T-helper 1 cell (primary cell): ENCODE results near the gene TTC12.

Experiments
- DNase-seq, 5 donors: peaks; one replicate each; pipeline ENCODE4 v3.0.0-alpha.2; 2012 to 2020

TTC12 gene

GRCh38 chr11:113332023-113332422 lies 17.6 kb downstream of the TTC12 start:
- DNase-seq = no peak

GRCh38 chr11:113332638-113333329 lies 18.4 kb downstream of the TTC12 start:
- no peak for DNase-seq

GRCh38 chr11:113334183-113334582 lies 19.8 kb downstream of the TTC12 start:
- DNase-seq = no peak

GRCh38 chr11:113338730-113339129 lies 24.3 kb downstream of the TTC12 start:
- no peak for DNase-seq

GRCh38 chr11:113339929-113340589 lies 25.7 kb downstream of the TTC12 start:
- DNase-seq = no peak

GRCh38 chr11:113341388-113342165 lies 27.2 kb downstream of the TTC12 start:
- DNase-seq = no peak

GRCh38 chr11:113345978-113346377 lies 31.6 kb downstream of the TTC12 start:
- DNase-seq = no peak

- no peak for DNase-seq
Observed at GRCh38 chr11:113349528-113349927, 35.1 kb downstream of the TTC12 start.

- DNase-seq = no peak
Observed at GRCh38 chr11:113350336-113351067, 36.1 kb downstream of the TTC12 start.

- no peak for DNase-seq
Observed at GRCh38 chr11:113351068-113351450, 36.7 kb downstream of the TTC12 start.

GRCh38 chr11:113351480-113351879 lies 37.1 kb downstream of the TTC12 start:
- DNase-seq = no peak

- no peak for DNase-seq
Observed at GRCh38 chr11:113356203-113356602, 41.8 kb downstream of the TTC12 start.

GRCh38 chr11:113363406-113363805 lies 49.0 kb downstream of the TTC12 start:
- no peak for DNase-seq

- DNase-seq = no peak
Observed at GRCh38 chr11:113363996-113364641, 49.7 kb downstream of the TTC12 start.

- no peak for DNase-seq
Observed at GRCh38 chr11:113365895-113366294, 51.5 kb downstream of the TTC12 start.

GRCh38 chr11:113369411-113369810 lies 55.0 kb downstream of the TTC12 start:
- DNase-seq = no peak

- DNase-seq = no peak
Observed at GRCh38 chr11:113370634-113371033, 56.3 kb downstream of the TTC12 start.

GRCh38 chr11:113372309-113372708 lies 57.9 kb downstream of the TTC12 start:
- DNase-seq = no peak

GRCh38 chr11:113373306-113373705 lies 58.9 kb downstream of the TTC12 start:
- no peak for DNase-seq

GRCh38 chr11:113373981-113374560 lies 59.7 kb downstream of the TTC12 start:
- DNase-seq = no peak

- no peak for DNase-seq
Observed at GRCh38 chr11:113375402-113375801, 61.0 kb downstream of the TTC12 start.

- no peak for DNase-seq
Observed at GRCh38 chr11:113376156-113376555, 61.8 kb downstream of the TTC12 start.
